Endothelial cell of umbilical vein (primary cell): ENCODE results near the gene TM4SF20. TPM values are rescaled to one million over a fixed set of nuclear protein-coding genes. Genes with fewer than 3 reads are reported as not detected.

Source experiments
- BruUV-seq: library from RNA; stranded (reverse); fragments of 400-500 nt; replicated peaks from 2 replicates; lab custom pipeline; 2021; lab: Mats Ljungman, UMichigan
- CTCF ChIA-PET: fragments of 300-600, 350-600 bp; sonication (Branson Sonifier 250); formaldehyde crosslinking; loops from one replicate; lab custom pipeline; 2021; ENCODE audit warnings: antibody characterized with exemption, inconsistent platforms; lab: Charles Lee
- POLR2A ChIA-PET: fragments of 300-600, 350-600 bp; sonication (Branson Sonifier 250); formaldehyde crosslinking; loops from one replicate; lab custom pipeline; 2021; ENCODE audit warnings: antibody characterized with exemption, inconsistent platforms; lab: Charles Lee
- DNase-seq: peaks from one replicate; pipeline ENCODE4 v3.0.0-alpha.2; 2011; ENCODE audit warnings: low read depth, low spot score
- FAIRE-seq: peaks from 2 replicates; lab custom pipeline; 2011; peaks lifted over from hg19 to GRCh38; lab: Jason Lieb, UNC
- H2AFZ ChIP-seq: 2 replicates; pipeline ENCODE4 v1.6.0; 2012; ENCODE audit warnings: low read depth, low read length, control low read depth, inconsistent platforms
- H3K27ac ChIP-seq: 2 replicates; pipeline ENCODE4 v1.5.1; 2011; ENCODE audit warnings: low read depth, mild to moderate bottlenecking, control low read depth, low read length, moderate library complexity; ENCODE audit not compliant: insufficient read depth
- H3K27me3 ChIP-seq, 2 experiments: 2 replicates each; pipeline versions ENCODE4 v1.6.0 to v1.6.1; 2011; ENCODE audit warnings: low read length in 2 of 2, mixed read lengths in 1 of 2; ENCODE audit not compliant: control insufficient read depth in 2 of 2, insufficient read depth in 2 of 2
- H3K36me3 ChIP-seq, 2 experiments: 2 replicates in 1 of 2; 3 replicates in 1 of 2; pipeline ENCODE4 v1.5.1; 2011; ENCODE audit warnings: low read length in 2 of 2, mild to moderate bottlenecking in 1 of 2, moderate library complexity in 1 of 2; ENCODE audit not compliant: control insufficient read depth in 2 of 2, insufficient read depth in 2 of 2; ENCODE audit errors: extremely low read depth in 1 of 2
- H3K4me1 ChIP-seq: 3 replicates; pipeline ENCODE4 v1.5.1; 2011; ENCODE audit warnings: mild to moderate bottlenecking, low read length; ENCODE audit not compliant: control insufficient read depth, insufficient read depth; ENCODE audit errors: extremely low read depth
- H3K4me2 ChIP-seq: 2 replicates; pipeline ENCODE4 v1.6.1; 2011; ENCODE audit warnings: low read length, control low read depth, mixed read lengths; ENCODE audit not compliant: insufficient read depth
- H3K4me3 ChIP-seq, 3 experiments: fragments of 200-600 bp in 1 of 3; sonication (generic), shearing (Covaris generic) in 1 of 3; replicated peaks in 1 of 3; 2 replicates each; pipeline ENCODE4 v1.5.1; 2011 to 2016; ENCODE audit warnings: control low read depth in 3 of 3, low read length in 3 of 3, mild to moderate bottlenecking in 2 of 3, inconsistent platforms in 1 of 3, low read depth in 1 of 3, moderate library complexity in 1 of 3; ENCODE audit not compliant: insufficient read depth in 1 of 3
- H3K79me2 ChIP-seq: 2 replicates; pipeline ENCODE4 v1.6.0; 2012; ENCODE audit warnings: low read length, inconsistent platforms; ENCODE audit not compliant: control insufficient read depth, insufficient read depth
- H3K9ac ChIP-seq: replicated peaks from 2 replicates; pipeline ENCODE3; 2011; ENCODE audit warnings: low read length, control low read depth; ENCODE audit not compliant: insufficient read depth; ENCODE audit errors: extremely low read depth
- H3K9me1 ChIP-seq: replicated peaks from 3 replicates; pipeline ENCODE4 v1.6.0; 2011; ENCODE audit warnings: mild to moderate bottlenecking, low read length; ENCODE audit not compliant: control insufficient read depth, insufficient read depth; ENCODE audit errors: extremely low read depth
- H3K9me3 ChIP-seq: replicated peaks from 2 replicates; pipeline ENCODE4 v1.5.1; 2012; ENCODE audit warnings: low read length, inconsistent platforms; ENCODE audit not compliant: control insufficient read depth, insufficient read depth
- H4K20me1 ChIP-seq: replicated peaks from 2 replicates; pipeline ENCODE3; 2011; ENCODE audit warnings: mild to moderate bottlenecking, low read length; ENCODE audit not compliant: control insufficient read depth, insufficient read depth; ENCODE audit errors: extremely low read depth
- CTCF ChIP-seq, 2 donors: IDR thresholded peaks; 1 replicate in 1 of 2; 2 replicates in 1 of 2; pipeline ENCODE4 v1.5.1; 2011; ENCODE audit warnings: low read length in 2 of 2, mild to moderate bottlenecking in 2 of 2, moderate library complexity in 2 of 2, control low read depth in 1 of 2, inconsistent platforms in 1 of 2, low read depth in 1 of 2; ENCODE audit not compliant: insufficient read depth in 1 of 2; ENCODE audit errors: extremely low read depth in 1 of 2
- EZH2 ChIP-seq: IDR thresholded peaks from 2 replicates; pipeline ENCODE4 v1.6.1; 2012; ENCODE audit warnings: borderline replicate concordance, low read depth, mild to moderate bottlenecking, moderate library complexity, low read length, inconsistent platforms; ENCODE audit not compliant: severe bottlenecking
- FOS ChIP-seq: IDR thresholded peaks from 2 replicates; pipeline ENCODE4 v1.6.1; 2011; ENCODE audit warnings: mild to moderate bottlenecking, low read length, moderate library complexity, borderline replicate concordance; ENCODE audit not compliant: insufficient read depth
- GATA2 ChIP-seq: IDR thresholded peaks from 2 replicates; pipeline ENCODE4 v1.7.0; 2011; ENCODE audit warnings: low read depth, mild to moderate bottlenecking, moderate library complexity, mixed read lengths, low read length; ENCODE audit not compliant: insufficient read length, insufficient read depth
- JUN ChIP-seq: IDR thresholded peaks from 2 replicates; pipeline ENCODE4 v1.6.1; 2011; ENCODE audit warnings: borderline replicate concordance, low read depth; ENCODE audit not compliant: insufficient read length, insufficient read depth
- MAX ChIP-seq: IDR thresholded peaks from 2 replicates; pipeline ENCODE4 v1.6.1; 2011; ENCODE audit not compliant: insufficient read depth, insufficient read length
- MYC ChIP-seq: IDR thresholded peaks from one replicate; pipeline ENCODE4 v1.6.1; 2011; ENCODE audit warnings: mild to moderate bottlenecking, low read depth, low read length
- POLR2A ChIP-seq: IDR thresholded peaks from 2 replicates; pipeline ENCODE4 v1.6.1; 2012; ENCODE audit warnings: low read depth, mild to moderate bottlenecking, control low read depth, low read length
- POLR2AphosphoS5 ChIP-seq: IDR thresholded peaks from 2 replicates; pipeline ENCODE4 v1.6.1; 2012; ENCODE audit warnings: low read depth, mild to moderate bottlenecking, control low read depth, low read length, moderate library complexity; ENCODE audit not compliant: insufficient read depth
- dilution Hi-C: fragments of 300-500 bp; cut with MboI; formaldehyde crosslinking; loops from one replicate; pipeline ENCODE4 v1.15.0; 2019; ENCODE audit warnings: low sequenced_read_pairs; ENCODE audit not compliant: extremely low pct_ligation_motif_present
- intact Hi-C: fragments of 100-400 bp; cut with micrococcal nuclease; formaldehyde crosslinking; loops from one replicate; pipeline ENCODE4 v1.10.0; 2022
- polyA plus RNA-seq, 4 experiments: library from polyadenylated mRNA; depleted of rRNA in 3 of 4; stranded (reverse) in 3 of 4; unstranded in 1 of 4; fragments of >200 nt; gene quantifications; 2 replicates each; pipeline versions ENCODE4 v1.2.1 to v1.2.3, GENCODE V29; 2011 to 2012; ENCODE audit warnings: missing spikeins in 1 of 4
- total RNA-seq: library from RNA; stranded (reverse); gene quantifications from 2 replicates; pipeline ENCODE4 v1.2.3, GENCODE V29; 2021

The TM4SF20 gene
- total and polyA plus RNA-seq, 2 donors (not counting 3 experiments of a cell fraction or from before 2014, with no cell fraction given): not detected

DNA sequence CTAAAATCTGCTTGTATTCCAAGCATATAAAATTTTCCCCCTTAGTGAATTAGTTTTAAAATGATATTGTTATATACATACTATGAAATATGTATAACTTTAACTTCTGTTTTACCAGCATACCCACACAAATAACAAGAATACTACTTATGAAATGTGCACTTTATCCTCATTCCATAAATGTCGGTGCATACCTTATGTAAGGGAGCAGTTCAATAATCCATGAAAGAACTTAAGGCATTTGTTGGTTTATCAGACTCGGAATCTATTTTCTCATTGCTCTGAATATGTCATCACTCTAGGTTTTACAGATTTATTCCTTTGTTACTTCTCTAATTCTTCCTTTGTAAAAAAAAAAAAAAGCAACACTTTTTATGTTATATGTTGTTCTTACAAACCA lies 66.5 kb downstream of the TM4SF20 start:
- no TSS peak for BruUV-seq

More for the DNA sequence above, 66.5 kb downstream of the TM4SF20 start:
- Histone ChIP-seq H3K36me3 (no peaks in the 10 kb centered on the region), H3K9me3 (no peaks in the 10 kb centered on the region), H2AFZ (no peak overlapping the region), H3K4me1 (no peaks in the 10 kb centered on the region), H3K9ac (no peak overlapping the region), H3K79me2 (no peaks in the 10 kb centered on the region), H3K27ac (no peak overlapping the region), H3K27me3 (peaks cover 0 to 2% of the 10 kb centered on the region in 2 experiments), H3K4me2 (no peak overlapping the region), H3K4me3 (no peak overlapping the region), H4K20me1 (no peaks in the 10 kb centered on the region), H3K9me1 (no peaks in the 10 kb centered on the region)
- TF ChIP-seq EZH2 (no peak), FOS (no peak), CTCF (IDR thresholded peaks at IDR 0.05; ENCODE audit: extremely low read depth in 1 of 2, insufficient read depth in 1 of 2, low read depth in 1 of 2, low read length in 2 of 2) (no peak), GATA2 (no peak), MYC (no peak), POLR2AphosphoS5 (no peak), MAX (no peak), POLR2A (no peak), JUN (no peak)
- intact Hi-C loops: no loop called here
- dilution Hi-C loops: no loop called here
- no peak for FAIRE-seq
- ChIA-PET POLR2A (no interaction called here), CTCF (no interaction called here)
- no peak for DNase-seq

Other genes starting within 250 kb of the TM4SF20 start
- not detected in 2 replicates for gene COL4A4, start 215.1 kb downstream of the TM4SF20 start, total RNA-seq
- gene COL4A4, start 215.1 kb downstream of the TM4SF20 start, polyA plus RNA-seq: not detected in 2 replicates
- gene COL4A3, start 214.7 kb downstream of the TM4SF20 start, total RNA-seq: not detected in 2 replicates
- not detected in 2 replicates for gene COL4A3, start 214.7 kb downstream of the TM4SF20 start, polyA plus RNA-seq
- 60.4 and 65.1 TPM in 2 replicates for gene MFF, start 54.1 kb downstream of the TM4SF20 start, total RNA-seq
- gene MFF, start 54.1 kb downstream of the TM4SF20 start, polyA plus RNA-seq: 32.9 and 36.3 TPM in 2 replicates
- not detected in 2 replicates for gene SCYGR1, start 8.6 kb upstream of the TM4SF20 start, total RNA-seq
- gene SCYGR1, start 8.6 kb upstream of the TM4SF20 start, polyA plus RNA-seq: not detected in 2 replicates
- 69.2 and 87.9 TPM in 2 replicates for gene AGFG1, start 92.8 kb upstream of the TM4SF20 start, total RNA-seq
- 106 and 118 TPM in 2 replicates for gene AGFG1, start 92.8 kb upstream of the TM4SF20 start, polyA plus RNA-seq
- not detected in 2 replicates for gene SCYGR2, start 219.6 kb upstream of the TM4SF20 start, total RNA-seq
- not detected in 2 replicates for gene SCYGR2, start 219.6 kb upstream of the TM4SF20 start, polyA plus RNA-seq
- not detected in 2 replicates for gene SCYGR3, start 235.5 kb upstream of the TM4SF20 start, total RNA-seq
- gene SCYGR3, start 235.5 kb upstream of the TM4SF20 start, polyA plus RNA-seq: not detected in 2 replicates
- gene SCYGR4, start 238.2 kb upstream of the TM4SF20 start, total RNA-seq: not detected in 2 replicates
- not detected in 2 replicates for gene SCYGR4, start 238.2 kb upstream of the TM4SF20 start, polyA plus RNA-seq